ENCODE data around the gene F2R.

The F2R gene

DNA sequence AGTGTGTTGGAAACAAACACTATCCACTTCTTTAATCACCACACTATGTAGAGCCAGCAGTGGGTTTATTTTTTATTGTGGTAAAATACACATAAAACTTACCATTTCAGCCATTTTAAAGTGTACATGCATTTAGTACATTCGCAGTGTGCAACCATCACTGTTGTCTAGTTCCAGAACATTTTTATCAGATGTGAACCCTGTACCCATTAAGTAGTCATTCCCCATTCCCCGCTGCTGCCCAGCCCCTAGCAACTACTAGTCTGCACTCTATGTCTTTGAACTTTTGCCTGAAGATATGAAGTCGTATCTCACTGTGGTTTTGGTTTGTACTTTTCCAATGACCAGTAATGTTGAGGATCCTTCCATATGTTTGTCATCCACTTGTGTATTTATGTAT, 30.2 kb upstream of the F2R start:
- H3K36me3 ChIP-seq (replicated peaks; ENCODE audit: low read depth, low read length), result no peaks in the 10 kb centered on the region
- H4K20me1 ChIP-seq (ENCODE audit: insufficient read depth, low read length), result no peaks in the 10 kb centered on the region
- no peak for TF ChIP-seq CTCF (IDR thresholded peaks at IDR 0.05; ENCODE audit: low read depth, low read length)
- TF ChIP-seq EZH2phosphoT487 (IDR thresholded peaks at IDR 0.05; ENCODE audit: low read depth), result no peak
- peaks cover 5% of the 10 kb centered on the region for H3K4me1 ChIP-seq (ENCODE audit: low read length)
- H3K79me2 ChIP-seq (ENCODE audit: low read length), result no peaks in the 10 kb centered on the region
- no peaks in the 10 kb centered on the region for H3K27me3 ChIP-seq (ENCODE audit: low read depth, low read length)
- no peak overlapping the region for H3K9ac ChIP-seq (ENCODE audit: low read length)
- no peak overlapping the region for H3K4me2 ChIP-seq (ENCODE audit: low read length)
- no peak overlapping the region for H3K27ac ChIP-seq (ENCODE audit: low read length)
- H2AFZ ChIP-seq (ENCODE audit: low read depth, low read length), result no peak overlapping the region
- H3K9me3 ChIP-seq (ENCODE audit: insufficient read depth, low read length), result no peaks in the 10 kb centered on the region
- H3K4me3 ChIP-seq (ENCODE audit: low read length), result no peak overlapping the region

GRCh38 chr5:76688212-76688611, 27.7 kb upstream of the F2R start:
- Histone ChIP-seq H2AFZ (ENCODE audit: low read depth, low read length) (no peak overlapping the region), H3K9ac (ENCODE audit: low read length) (no peak overlapping the region), H3K4me2 (ENCODE audit: low read length) (no peak overlapping the region), H3K27me3 (ENCODE audit: low read depth, low read length) (no peaks in the 10 kb centered on the region), H4K20me1 (ENCODE audit: insufficient read depth, low read length) (no peaks in the 10 kb centered on the region), H3K4me1 (ENCODE audit: low read length) (peaks cover 22% of the 10 kb centered on the region), H3K27ac (ENCODE audit: low read length) (no peak overlapping the region), H3K4me3 (ENCODE audit: low read length) (no peak overlapping the region), H3K36me3 (replicated peaks; ENCODE audit: low read depth, low read length) (no peaks in the 10 kb centered on the region), H3K9me3 (ENCODE audit: insufficient read depth, low read length) (no peaks in the 10 kb centered on the region), H3K79me2 (ENCODE audit: low read length) (no peaks in the 10 kb centered on the region)
- TF ChIP-seq CTCF (IDR thresholded peaks at IDR 0.05; ENCODE audit: low read depth, low read length) (no peak), EZH2phosphoT487 (IDR thresholded peaks at IDR 0.05; ENCODE audit: low read depth) (no peak)

GRCh38 chr5:76688836-76689235, 27.1 kb upstream of the F2R start:
- Histone ChIP-seq H3K4me3 (ENCODE audit: low read length) (no peak overlapping the region), H3K9ac (ENCODE audit: low read length) (no peak overlapping the region)
- TF ChIP-seq CTCF (IDR thresholded peaks at IDR 0.05; ENCODE audit: low read depth, low read length) (no peak), EZH2phosphoT487 (IDR thresholded peaks at IDR 0.05; ENCODE audit: low read depth) (no peak)

DNA sequence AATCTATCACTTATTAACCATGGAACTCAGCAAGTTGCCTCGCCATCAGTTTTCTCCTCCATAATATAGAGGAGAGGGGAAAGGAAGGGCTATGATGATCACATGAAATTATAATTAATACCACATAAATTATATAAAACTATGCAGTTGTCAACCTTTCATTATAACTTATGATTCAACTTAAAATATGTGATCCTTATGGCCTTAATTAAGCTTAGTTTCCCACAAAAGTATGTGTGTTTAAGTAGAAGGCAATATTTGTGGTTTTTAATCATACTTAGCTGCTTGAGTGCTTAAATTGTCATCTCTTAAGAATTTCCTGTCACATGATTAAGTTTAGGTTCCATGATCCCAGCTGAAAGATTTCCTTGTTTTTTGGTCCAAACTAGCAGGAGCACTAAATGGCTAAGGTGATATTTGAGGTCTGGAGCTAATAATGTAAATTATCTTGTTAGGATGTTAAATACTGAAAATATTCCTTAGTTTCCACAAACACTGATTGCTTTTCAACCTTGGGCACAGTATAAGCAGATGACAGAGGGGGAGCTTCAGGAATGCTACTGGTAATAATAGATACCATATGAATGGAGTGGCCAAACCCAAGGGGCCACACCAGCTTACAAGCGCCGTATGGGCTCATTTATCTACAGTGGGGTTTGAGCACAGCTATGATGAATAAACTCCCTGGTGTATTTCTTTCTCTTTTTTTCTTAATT, 26.4 kb upstream of the F2R start:
- Histone ChIP-seq H3K9me3 (ENCODE audit: insufficient read depth, low read length) (no peaks in the 10 kb centered on the region), H3K4me1 (ENCODE audit: low read length) (peaks cover 22% of the 10 kb centered on the region), H2AFZ (ENCODE audit: low read depth, low read length) (no peak overlapping the region), H3K36me3 (replicated peaks; ENCODE audit: low read depth, low read length) (no peaks in the 10 kb centered on the region), H3K27me3 (ENCODE audit: low read depth, low read length) (peaks cover 3% of the 10 kb centered on the region; the same call in 1 of the 2 replicates), H3K27ac (ENCODE audit: low read length) (no peak overlapping the region), H4K20me1 (ENCODE audit: insufficient read depth, low read length) (no peaks in the 10 kb centered on the region), H3K4me3 (ENCODE audit: low read length) (no peak overlapping the region), H3K79me2 (ENCODE audit: low read length) (no peaks in the 10 kb centered on the region), H3K4me2 (ENCODE audit: low read length) (no peak overlapping the region), H3K9ac (ENCODE audit: low read length) (no peak overlapping the region)
- TF ChIP-seq EZH2phosphoT487 (IDR thresholded peaks at IDR 0.05; ENCODE audit: low read depth), result no peak
- no peak for TF ChIP-seq CTCF (IDR thresholded peaks at IDR 0.05; ENCODE audit: low read depth, low read length)

More at GRCh38 chr5:76688836-76689235, 27.1 kb upstream of the F2R start:
- no peaks in the 10 kb centered on the region for H3K27me3 ChIP-seq (ENCODE audit: low read depth, low read length)
- no peaks in the 10 kb centered on the region for H4K20me1 ChIP-seq (ENCODE audit: insufficient read depth, low read length)
- H3K4me1 ChIP-seq (ENCODE audit: low read length), result peaks cover 22% of the 10 kb centered on the region
- no peak overlapping the region for H3K27ac ChIP-seq (ENCODE audit: low read length)
- H3K36me3 ChIP-seq (replicated peaks; ENCODE audit: low read depth, low read length), result no peaks in the 10 kb centered on the region
- H2AFZ ChIP-seq (ENCODE audit: low read depth, low read length), result no peak overlapping the region
- H3K79me2 ChIP-seq (ENCODE audit: low read length), result no peaks in the 10 kb centered on the region
- H3K9me3 ChIP-seq (ENCODE audit: insufficient read depth, low read length), result no peaks in the 10 kb centered on the region
- H3K4me2 ChIP-seq (ENCODE audit: low read length), result no peak overlapping the region

Data from OCI-LY3 (cell line).